Measurements from ENCODE around the gene PPP4R2. TPM values are rescaled to one million over a fixed set of nuclear protein-coding genes. Genes with fewer than 3 reads are reported as not detected.

Gene PPP4R2
- total and polyA plus RNA-seq, 10 of the 15 experiments (the other 5 are each of a cell fraction or from before 2014, with no cell fraction given): 16.7 to 83.4 (median 38.9) TPM

- TF ChIP-seq IKZF2 (IDR thresholded peaks at IDR 0.05) (peak; percentile 18 to 20; a peak in 2 of 4 replicates), SIX5 (IDR thresholded peaks at IDR 0.05; ENCODE audit: low read depth, low read length, severe bottlenecking) (no peak), STAT3 (IDR thresholded peaks at IDR 0.05; ENCODE audit: low read depth, low read length) (no peak), EP300 (IDR thresholded peaks at IDR 0.05; ENCODE audit: borderline replicate concordance in 1 of 2, control insufficient read depth in 1 of 2, low read depth in 2 of 2, low read length in 2 of 2) (peak in 1 of 2 experiments; percentile 14; a peak in 1 of 4 replicates), GATAD2B (conservative IDR thresholded peaks at IDR 0.05; ENCODE audit: low read depth) (peak; percentile 36; the same call in 1 of the 2 replicates), KLF5 (IDR thresholded peaks at IDR 0.05; ENCODE audit: partially characterized antibody) (no peak), MTA2 (IDR thresholded peaks at IDR 0.05; ENCODE audit: low read depth) (peak; percentile 89), NR2F1 (conservative IDR thresholded peaks at IDR 0.05) (peak; percentile 51; the same call in 1 of the 2 replicates), NBN (IDR thresholded peaks at IDR 0.05) (peak; percentile 61; the same call in 1 of the 2 replicates), RAD51 (IDR thresholded peaks at IDR 0.05) (peak; percentile 63), NFIC (IDR thresholded peaks at IDR 0.05; ENCODE audit: low read depth, low read length) (peak; percentile 56; the same call in 1 of the 2 replicates), SMARCA5 (IDR thresholded peaks at IDR 0.05) (peak; percentile 77; the same call in 1 of the 2 replicates), HDAC2 (IDR thresholded peaks at IDR 0.05) (no peak), MEF2B (IDR thresholded peaks at IDR 0.05; ENCODE audit: partially characterized antibody, poor library complexity, severe bottlenecking) (peak; percentile 34), SPI1 (IDR thresholded peaks at IDR 0.05; ENCODE audit: borderline replicate concordance, insufficient read depth, low read depth, low read length) (no peak), RBBP5 (conservative IDR thresholded peaks at IDR 0.05) (no peak)
- TF ChIP-seq, protein P1, sequence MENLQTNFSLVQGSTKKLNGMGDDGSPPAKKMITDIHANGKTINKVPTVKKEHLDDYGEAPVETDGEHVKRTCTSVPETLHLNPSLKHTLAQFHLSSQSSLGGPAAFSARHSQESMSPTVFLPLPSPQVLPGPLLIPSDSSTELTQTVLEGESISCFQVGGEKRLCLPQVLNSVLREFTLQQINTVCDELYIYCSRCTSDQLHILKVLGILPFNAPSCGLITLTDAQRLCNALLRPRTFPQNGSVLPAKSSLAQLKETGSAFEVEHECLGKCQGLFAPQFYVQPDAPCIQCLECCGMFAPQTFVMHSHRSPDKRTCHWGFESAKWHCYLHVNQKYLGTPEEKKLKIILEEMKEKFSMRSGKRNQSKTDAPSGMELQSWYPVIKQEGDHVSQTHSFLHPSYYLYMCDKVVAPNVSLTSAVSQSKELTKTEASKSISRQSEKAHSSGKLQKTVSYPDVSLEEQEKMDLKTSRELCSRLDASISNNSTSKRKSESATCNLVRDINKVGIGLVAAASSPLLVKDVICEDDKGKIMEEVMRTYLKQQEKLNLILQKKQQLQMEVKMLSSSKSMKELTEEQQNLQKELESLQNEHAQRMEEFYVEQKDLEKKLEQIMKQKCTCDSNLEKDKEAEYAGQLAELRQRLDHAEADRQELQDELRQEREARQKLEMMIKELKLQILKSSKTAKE (IDR thresholded peaks at IDR 0.05; ENCODE audit: low read depth, poor library complexity, severe bottlenecking): peak; percentile 74
- TF ChIP-seq, protein P2, sequence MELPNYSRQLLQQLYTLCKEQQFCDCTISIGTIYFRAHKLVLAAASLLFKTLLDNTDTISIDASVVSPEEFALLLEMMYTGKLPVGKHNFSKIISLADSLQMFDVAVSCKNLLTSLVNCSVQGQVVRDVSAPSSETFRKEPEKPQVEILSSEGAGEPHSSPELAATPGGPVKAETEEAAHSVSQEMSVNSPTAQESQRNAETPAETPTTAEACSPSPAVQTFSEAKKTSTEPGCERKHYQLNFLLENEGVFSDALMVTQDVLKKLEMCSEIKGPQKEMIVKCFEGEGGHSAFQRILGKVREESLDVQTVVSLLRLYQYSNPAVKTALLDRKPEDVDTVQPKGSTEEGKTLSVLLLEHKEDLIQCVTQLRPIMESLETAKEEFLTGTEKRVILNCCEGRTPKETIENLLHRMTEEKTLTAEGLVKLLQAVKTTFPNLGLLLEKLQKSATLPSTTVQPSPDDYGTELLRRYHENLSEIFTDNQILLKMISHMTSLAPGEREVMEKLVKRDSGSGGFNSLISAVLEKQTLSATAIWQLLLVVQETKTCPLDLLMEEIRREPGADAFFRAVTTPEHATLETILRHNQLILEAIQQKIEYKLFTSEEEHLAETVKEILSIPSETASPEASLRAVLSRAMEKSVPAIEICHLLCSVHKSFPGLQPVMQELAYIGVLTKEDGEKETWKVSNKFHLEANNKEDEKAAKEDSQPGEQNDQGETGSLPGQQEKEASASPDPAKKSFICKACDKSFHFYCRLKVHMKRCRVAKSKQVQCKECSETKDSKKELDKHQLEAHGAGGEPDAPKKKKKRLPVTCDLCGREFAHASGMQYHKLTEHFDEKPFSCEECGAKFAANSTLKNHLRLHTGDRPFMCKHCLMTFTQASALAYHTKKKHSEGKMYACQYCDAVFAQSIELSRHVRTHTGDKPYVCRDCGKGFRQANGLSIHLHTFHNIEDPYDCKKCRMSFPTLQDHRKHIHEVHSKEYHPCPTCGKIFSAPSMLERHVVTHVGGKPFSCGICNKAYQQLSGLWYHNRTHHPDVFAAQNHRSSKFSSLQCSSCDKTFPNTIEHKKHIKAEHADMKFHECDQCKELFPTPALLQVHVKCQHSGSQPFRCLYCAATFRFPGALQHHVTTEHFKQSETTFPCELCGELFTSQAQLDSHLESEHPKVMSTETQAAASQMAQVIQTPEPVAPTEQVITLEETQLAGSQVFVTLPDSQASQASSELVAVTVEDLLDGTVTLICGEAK (IDR thresholded peaks at IDR 0.05; ENCODE audit: borderline replicate concordance): no peak
Observed at GRCh38 chr3:72951259-72951722, 45.3 kb upstream of the PPP4R2 start (continued).
